IPS DF 6.9 (cell line): ENCODE data around the gene KIAA0319L.

Experiments used
- DNase-seq: peaks from one replicate; pipeline ENCODE4 v3.0.0-alpha.2; 2013; ENCODE audit warnings: low read depth, low spot score
- H3K27ac ChIP-seq: one replicate; pipeline ENCODE4 v1.5.1; 2013; ENCODE audit warnings: low read length, control low read depth
- H3K27me3 ChIP-seq: 2 replicates; pipeline ENCODE4 v1.6.1; 2013; ENCODE audit warnings: mild to moderate bottlenecking, low read length; ENCODE audit not compliant: control insufficient read depth, insufficient read depth
- H3K36me3 ChIP-seq: 2 replicates; pipeline ENCODE4 v1.6.1; 2013; ENCODE audit warnings: low read length; ENCODE audit not compliant: control insufficient read depth, insufficient read depth
- H3K4me1 ChIP-seq: 2 replicates; pipeline ENCODE4 v1.6.1; 2013; ENCODE audit warnings: low read length; ENCODE audit not compliant: control insufficient read depth, insufficient read depth
- H3K4me3 ChIP-seq: 2 replicates; pipeline ENCODE4 v1.5.1; 2013; ENCODE audit warnings: mild to moderate bottlenecking, low read length
- H3K9me3 ChIP-seq: 2 replicates; pipeline ENCODE4 v1.6.1; 2013; ENCODE audit warnings: low read length, inconsistent platforms; ENCODE audit not compliant: control insufficient read depth, insufficient read depth
- WGBS: extraction: QIAGEN DNeasy Blood & Tissue Kit; methylation state at CpG from one replicate; pipeline ENCODE4 v1.1.7; 2013; ENCODE audit warnings: mixed read lengths, missing lambda C conversion rate; ENCODE audit not compliant: insufficient read length, insufficient coverage; 5-methylcytosine and 5-hydroxymethylcytosine counted together

Gene KIAA0319L

DNA sequence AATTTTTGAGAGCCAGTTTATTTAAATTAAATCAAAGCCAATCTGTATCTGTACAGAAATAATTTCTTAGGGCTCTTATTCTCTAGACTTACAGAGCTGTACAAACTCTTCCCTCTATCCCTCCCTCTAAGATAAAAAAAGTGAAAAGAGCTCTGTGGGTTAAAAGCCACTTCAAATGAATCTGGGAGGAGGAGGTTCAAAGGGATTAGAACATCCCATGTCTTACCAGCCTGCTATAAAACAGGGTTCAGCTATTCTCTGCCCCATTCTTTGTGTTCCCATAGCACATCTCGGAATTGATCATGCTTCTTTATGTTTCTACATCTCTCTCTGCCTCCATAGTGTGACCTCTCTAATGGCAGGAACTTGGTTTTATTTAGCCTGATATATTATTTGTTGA lies 19.4 kb downstream of the KIAA0319L start:
- Histone ChIP-seq H3K36me3 (no peaks in the 10 kb centered on the region; the same call in 1 of the 2 replicates), H3K27me3 (no peaks in the 10 kb centered on the region), H3K4me1 (peaks cover 2% of the 10 kb centered on the region; the same call in 1 of the 2 replicates), H3K27ac (no peak overlapping the region), H3K4me3 (no peak overlapping the region), H3K9me3 (no peaks in the 10 kb centered on the region)
- DNase-seq: no peak
- no CpG with 5 or more reads among the region's 1 CpG for WGBS

DNA sequence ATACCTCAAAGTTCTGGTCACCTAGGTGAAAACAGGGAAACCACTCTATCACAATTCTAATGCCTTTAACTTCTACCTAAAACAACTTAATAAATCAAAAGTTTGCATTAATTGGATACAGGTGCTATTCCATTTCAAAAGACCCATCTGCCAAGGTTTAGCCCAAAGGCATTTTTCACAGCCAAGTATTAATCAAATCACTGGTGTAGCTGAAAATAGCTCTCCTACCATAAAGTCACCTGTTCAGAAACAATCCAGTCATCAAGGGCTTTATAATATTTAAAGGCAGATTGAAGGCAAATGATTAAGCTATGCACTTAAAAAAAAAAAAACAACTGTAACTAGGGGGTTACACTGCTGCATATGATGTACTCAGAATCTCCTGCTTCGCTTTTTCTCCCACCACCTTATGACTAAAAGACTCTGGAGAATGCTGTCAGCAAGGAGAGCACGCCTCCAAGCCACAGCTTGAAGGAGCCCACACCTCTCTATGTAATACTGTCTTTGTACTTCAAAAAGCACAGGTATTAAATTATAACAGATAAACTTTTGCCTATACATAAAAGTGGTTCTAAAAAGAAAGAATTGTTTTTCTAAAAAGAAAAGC lies 20.5 kb downstream of the KIAA0319L start:
- H3K9me3 ChIP-seq: no peaks in the 10 kb centered on the region
- no CpG with 5 or more reads among the region's 2 CpGs for WGBS
- no peak overlapping the region for H3K4me3 ChIP-seq
- H3K27ac ChIP-seq: no peak overlapping the region
- DNase-seq: no peak
- H3K4me1 ChIP-seq: peaks cover 2% of the 10 kb centered on the region; the same call in 1 of the 2 replicates
- no peaks in the 10 kb centered on the region for H3K27me3 ChIP-seq
- H3K36me3 ChIP-seq: no peaks in the 10 kb centered on the region; the same call in 1 of the 2 replicates

DNA sequence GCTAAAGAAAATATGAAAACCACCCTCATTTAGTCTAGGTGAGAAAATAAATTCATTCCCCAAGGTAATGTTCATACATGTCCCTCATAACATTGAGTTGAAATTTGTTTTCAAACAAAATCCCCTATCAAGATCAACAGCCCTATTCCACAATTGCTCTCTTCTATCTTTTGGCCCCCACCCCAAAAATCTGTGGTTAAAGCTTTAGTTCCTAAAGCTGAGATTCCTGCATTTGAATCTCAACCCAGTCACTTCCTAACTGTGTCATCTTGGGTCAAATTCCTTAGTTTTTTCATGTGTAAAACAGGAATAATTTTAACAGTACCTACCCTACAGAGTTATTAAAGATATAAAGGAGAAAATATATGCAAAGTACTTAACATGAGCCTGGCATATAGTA lies 22.0 kb downstream of the KIAA0319L start:
- H3K36me3 ChIP-seq: peaks cover 8% of the 10 kb centered on the region
- H3K4me3 ChIP-seq: no peak overlapping the region
- H3K27me3 ChIP-seq: no peaks in the 10 kb centered on the region
- H3K4me1 ChIP-seq: peaks cover 2% of the 10 kb centered on the region; the same call in 1 of the 2 replicates
- DNase-seq: no peak
- no peak overlapping the region for H3K27ac ChIP-seq
- no peaks in the 10 kb centered on the region for H3K9me3 ChIP-seq

DNA sequence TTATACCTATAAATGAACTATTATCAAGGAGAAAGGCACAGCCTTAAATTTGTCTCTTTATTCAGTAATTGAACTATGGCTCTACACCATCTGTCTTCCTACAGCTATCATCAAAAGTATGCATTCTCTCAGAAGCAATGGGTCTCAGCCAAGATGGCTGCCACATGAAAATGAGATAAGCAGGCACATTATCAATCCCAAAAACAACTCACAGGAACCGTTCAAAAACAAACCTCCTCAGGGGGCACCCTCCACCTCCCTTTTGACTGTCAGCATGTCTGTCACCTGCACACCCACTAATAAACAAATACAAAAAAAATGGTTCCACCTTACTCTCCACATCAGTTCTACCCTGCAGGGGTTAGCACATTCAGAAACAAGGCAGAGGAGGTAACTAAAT lies 23.6 kb downstream of the KIAA0319L start:
- peaks cover 8% of the 10 kb centered on the region for H3K36me3 ChIP-seq
- DNase-seq: no peak
- H3K27me3 ChIP-seq: no peaks in the 10 kb centered on the region
- no peaks in the 10 kb centered on the region for H3K9me3 ChIP-seq
- no peak overlapping the region for H3K4me3 ChIP-seq
- peaks cover 2% of the 10 kb centered on the region; the same call in 1 of the 2 replicates for H3K4me1 ChIP-seq
- no peak overlapping the region for H3K27ac ChIP-seq
- no CpG with 5 or more reads among the region's 1 CpG for WGBS

DNA sequence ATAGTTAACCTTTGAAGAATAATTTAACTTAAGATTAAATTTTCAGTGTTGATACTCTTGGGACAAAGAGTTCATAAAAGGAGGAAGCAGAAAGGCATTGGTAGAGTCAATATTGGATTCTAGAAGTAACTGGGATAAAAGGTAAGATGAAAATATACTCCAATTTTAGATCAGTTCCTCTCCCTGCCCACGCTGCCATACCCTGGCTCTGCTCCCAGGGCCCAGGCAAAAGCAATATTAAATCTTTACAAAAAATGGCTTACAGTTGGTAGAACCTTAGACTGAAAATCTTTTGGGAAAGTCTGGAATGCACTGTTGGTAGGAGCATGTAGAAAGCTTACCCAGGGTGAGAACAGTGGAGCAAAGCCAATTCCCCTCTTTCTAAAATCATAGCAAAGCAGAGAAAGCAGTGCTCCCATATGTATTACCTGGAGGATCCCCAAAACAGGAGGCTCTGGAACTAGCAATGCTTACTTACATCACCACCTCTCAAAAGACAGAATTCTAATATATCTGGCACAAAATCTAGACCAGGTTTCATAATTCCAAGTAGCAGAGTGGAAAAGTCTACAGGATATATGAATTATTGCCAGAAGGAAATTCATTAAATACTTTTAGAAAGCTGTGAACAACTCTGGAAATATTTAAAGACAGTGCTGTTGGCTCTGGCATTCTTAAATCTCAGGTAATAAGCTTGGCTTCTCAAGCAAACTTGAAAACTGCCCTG lies 24.5 kb downstream of the KIAA0319L start:
- H3K27me3 ChIP-seq: no peaks in the 10 kb centered on the region

DNA sequence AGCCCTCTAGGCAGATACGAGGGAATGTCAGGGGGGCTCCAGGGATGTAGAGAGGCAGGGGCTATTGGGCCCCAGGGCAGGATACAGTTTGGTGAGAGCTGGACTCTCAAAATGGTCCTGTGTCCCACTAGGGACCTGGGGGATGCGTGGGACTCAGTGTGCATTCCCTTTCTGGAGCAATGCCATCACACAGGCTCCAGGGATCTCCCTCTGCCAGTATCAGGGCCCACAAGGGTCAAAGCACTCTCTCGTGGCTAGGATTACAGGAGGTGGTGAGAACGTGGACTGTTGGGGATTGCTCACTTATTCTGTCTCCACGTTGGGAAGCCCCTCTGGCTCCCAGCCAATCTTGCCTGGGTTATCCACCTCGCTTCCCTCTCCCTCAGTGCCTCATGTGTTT lies 25.8 kb downstream of the KIAA0319L start:
- H3K27ac ChIP-seq: no peak overlapping the region
- H3K4me1 ChIP-seq: peaks cover 2% of the 10 kb centered on the region; the same call in 1 of the 2 replicates
- peak overlapping the region; percentile 12; the same call in 1 of the 2 replicates for H3K4me3 ChIP-seq
- peaks cover 8% of the 10 kb centered on the region for H3K36me3 ChIP-seq
- no peaks in the 10 kb centered on the region for H3K9me3 ChIP-seq
- no peaks in the 10 kb centered on the region for H3K27me3 ChIP-seq
- WGBS: no CpG with 5 or more reads among the region's 6 CpGs
- DNase-seq: no peak

More for the DNA sequence above, 24.5 kb downstream of the KIAA0319L start:
- DNase-seq: no peak
- H3K36me3 ChIP-seq: peaks cover 8% of the 10 kb centered on the region
- peaks cover 2% of the 10 kb centered on the region; the same call in 1 of the 2 replicates for H3K4me1 ChIP-seq
- H3K9me3 ChIP-seq: no peaks in the 10 kb centered on the region
- H3K27ac ChIP-seq: no peak overlapping the region
- WGBS: no CpG with 5 or more reads among the region's 1 CpG
- no peak overlapping the region for H3K4me3 ChIP-seq

DNA sequence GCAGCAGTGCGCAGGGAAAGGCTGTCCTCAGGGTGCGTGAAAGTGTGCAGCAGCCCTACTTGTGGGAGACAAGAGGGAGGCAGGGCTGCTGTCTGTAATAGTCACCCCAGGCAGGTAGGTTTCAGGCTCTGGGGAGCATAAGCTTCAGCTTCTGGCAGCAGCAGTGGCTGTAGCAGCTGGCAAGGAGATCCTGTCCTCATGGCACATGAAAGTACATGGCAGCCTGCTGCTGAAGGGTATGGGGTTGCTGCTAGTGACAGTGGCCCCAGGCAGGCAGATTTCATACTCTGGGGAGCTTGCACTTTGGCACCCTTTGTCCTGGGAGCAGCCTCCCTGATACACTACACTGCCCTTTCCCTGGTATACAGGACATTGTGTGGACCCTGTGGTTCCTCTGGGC lies 26.3 kb downstream of the KIAA0319L start:
- H3K4me3 ChIP-seq: no peak overlapping the region
- no CpG with 5 or more reads among the region's 2 CpGs for WGBS
- H3K4me1 ChIP-seq: no peaks in the 10 kb centered on the region; the same call in 1 of the 2 replicates
- no peaks in the 10 kb centered on the region for H3K9me3 ChIP-seq
- H3K27ac ChIP-seq: no peak overlapping the region
- DNase-seq: no peak
- H3K27me3 ChIP-seq: no peaks in the 10 kb centered on the region
- H3K36me3 ChIP-seq: peaks cover 8% of the 10 kb centered on the region

DNA sequence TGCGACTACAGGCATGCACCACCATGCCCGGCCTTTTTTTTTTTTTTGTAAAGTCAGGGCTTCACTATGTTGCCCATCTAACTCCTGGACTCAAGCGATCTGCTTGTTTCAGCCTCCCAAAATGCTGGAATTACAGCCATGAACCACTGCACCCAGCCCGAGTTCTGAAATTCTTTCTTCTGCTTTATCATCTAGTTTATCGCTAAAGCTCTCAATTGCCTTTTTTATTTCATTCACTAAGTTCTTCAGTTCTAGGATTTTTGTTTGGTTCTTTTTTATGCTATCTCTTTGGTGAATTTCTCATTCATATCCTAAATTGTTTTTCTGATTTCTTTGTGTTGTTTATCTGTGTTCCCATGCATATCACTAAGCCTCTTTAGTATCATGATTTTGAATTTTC lies 27.0 kb downstream of the KIAA0319L start:
- Histone ChIP-seq H3K4me3 (no peak overlapping the region), H3K27ac (no peak overlapping the region), H3K4me1 (no peaks in the 10 kb centered on the region; the same call in 1 of the 2 replicates), H3K36me3 (peaks cover 8% of the 10 kb centered on the region), H3K9me3 (no peaks in the 10 kb centered on the region), H3K27me3 (no peaks in the 10 kb centered on the region)
- DNase-seq: no peak
- no CpG with 5 or more reads among the region's 5 CpGs for WGBS

DNA sequence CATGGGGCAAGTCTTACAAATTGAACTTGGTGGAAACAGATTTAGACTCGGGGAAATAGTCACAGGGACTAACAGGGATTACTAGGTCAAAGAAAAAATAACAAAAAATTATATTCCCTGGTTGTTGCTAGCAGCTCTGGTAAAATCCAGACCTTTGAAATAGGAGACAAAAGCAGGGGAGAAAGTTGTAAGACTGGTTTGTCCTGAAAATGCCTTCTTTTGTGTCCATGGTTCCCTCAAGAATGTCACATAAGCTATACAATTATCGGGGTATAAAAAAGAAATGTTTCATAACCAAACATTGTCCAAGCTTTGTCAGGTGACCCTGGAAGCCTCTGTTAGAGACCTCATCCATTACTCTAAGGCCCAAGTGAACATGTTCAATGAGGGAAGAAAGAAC lies 33.1 kb downstream of the KIAA0319L start:
- DNase-seq: no peak
- no peak overlapping the region for H3K4me3 ChIP-seq
- no peaks in the 10 kb centered on the region for H3K36me3 ChIP-seq
- H3K27ac ChIP-seq: no peak overlapping the region
- no peaks in the 10 kb centered on the region for H3K9me3 ChIP-seq
- peaks cover 2% of the 10 kb centered on the region; the same call in 1 of the 2 replicates for H3K4me1 ChIP-seq
- no peaks in the 10 kb centered on the region for H3K27me3 ChIP-seq
- WGBS: no CpG with 5 or more reads among the region's 2 CpGs

DNA sequence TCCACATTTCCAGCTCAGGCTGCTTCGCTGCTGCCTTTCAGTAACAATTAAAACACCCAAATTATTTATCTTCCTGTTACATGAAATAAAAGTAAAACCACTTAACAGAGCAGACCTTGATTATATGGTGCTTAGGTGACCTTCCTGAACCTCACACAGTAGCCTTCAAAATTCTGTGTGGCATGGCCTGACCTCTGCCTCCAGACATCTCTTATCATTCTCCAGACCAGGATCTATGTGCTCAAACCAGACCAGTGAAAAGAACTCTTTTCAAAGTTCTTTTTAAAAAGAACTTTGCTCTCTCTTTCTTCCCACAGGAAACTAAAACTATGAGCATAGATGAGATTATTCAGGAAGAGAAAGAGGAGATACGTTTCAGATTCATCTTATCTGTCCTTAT lies 37.8 kb downstream of the KIAA0319L start:
- no peak overlapping the region for H3K27ac ChIP-seq
- WGBS: no CpG with 5 or more reads among the region's 2 CpGs
- no peak overlapping the region for H3K4me3 ChIP-seq
- no peaks in the 10 kb centered on the region for H3K27me3 ChIP-seq
- no peaks in the 10 kb centered on the region for H3K9me3 ChIP-seq
- peaks cover 2% of the 10 kb centered on the region; the same call in 1 of the 2 replicates for H3K4me1 ChIP-seq
- H3K36me3 ChIP-seq: no peaks in the 10 kb centered on the region
- no peak for DNase-seq
